ENCODE results near the gene VPS8.

DNA sequence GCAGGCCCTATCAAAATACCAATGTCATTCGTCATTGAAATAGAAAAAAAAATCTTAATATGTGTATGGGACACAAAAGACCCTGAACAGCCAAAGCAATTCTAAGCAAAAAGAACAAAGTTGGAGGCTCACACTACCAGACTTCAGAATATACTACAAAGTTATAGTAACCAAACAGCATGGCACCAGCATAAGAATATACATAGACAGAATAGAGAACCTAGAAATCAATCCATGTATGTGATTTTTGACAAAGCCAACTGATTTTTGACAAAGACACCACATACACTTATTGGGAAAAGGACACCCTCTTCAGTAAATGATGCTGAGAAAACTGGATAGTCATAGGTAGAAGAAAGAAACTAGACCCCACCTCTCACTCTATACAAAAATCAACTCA is 245.9 kb downstream of the VPS8 start:
- no peak for TF ChIP-seq FOXK2 (IDR thresholded peaks at IDR 0.05)
- no peak for TF ChIP-seq HDGF (IDR thresholded peaks at IDR 0.05; ENCODE audit: borderline replicate concordance)
- no peak for TF ChIP-seq FOXM1 (IDR thresholded peaks at IDR 0.05; ENCODE audit: borderline replicate concordance)
- TF ChIP-seq ELF4 (IDR thresholded peaks at IDR 0.05): no peak
- no peak for TF ChIP-seq BHLHE40 (IDR thresholded peaks at IDR 0.05; ENCODE audit: borderline replicate concordance)
- no peak for TF ChIP-seq CTBP1 (IDR thresholded peaks at IDR 0.05; ENCODE audit: borderline replicate concordance)
- no peak for TF ChIP-seq LEF1 (IDR thresholded peaks at IDR 0.05; ENCODE audit: borderline replicate concordance)
- TF ChIP-seq NFRKB (IDR thresholded peaks at IDR 0.05): no peak
- TF ChIP-seq, protein P1, sequence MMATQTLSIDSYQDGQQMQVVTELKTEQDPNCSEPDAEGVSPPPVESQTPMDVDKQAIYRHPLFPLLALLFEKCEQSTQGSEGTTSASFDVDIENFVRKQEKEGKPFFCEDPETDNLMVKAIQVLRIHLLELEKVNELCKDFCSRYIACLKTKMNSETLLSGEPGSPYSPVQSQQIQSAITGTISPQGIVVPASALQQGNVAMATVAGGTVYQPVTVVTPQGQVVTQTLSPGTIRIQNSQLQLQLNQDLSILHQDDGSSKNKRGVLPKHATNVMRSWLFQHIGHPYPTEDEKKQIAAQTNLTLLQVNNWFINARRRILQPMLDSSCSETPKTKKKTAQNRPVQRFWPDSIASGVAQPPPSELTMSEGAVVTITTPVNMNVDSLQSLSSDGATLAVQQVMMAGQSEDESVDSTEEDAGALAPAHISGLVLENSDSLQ (IDR thresholded peaks at IDR 0.05): no peak
- TF ChIP-seq SP1 (IDR thresholded peaks at IDR 0.05): no peak
- no peak for TF ChIP-seq ZNF384 (IDR thresholded peaks at IDR 0.05)

All from HEK293T (cell line).